Central memory CD8-positive, alpha-beta T cell (primary cell): ENCODE measurements around the gene ABHD10.

Experiments used
- ATAC-seq: fragments of 150-1000 bp; cut with Tn5 transposase; replicated peaks from 2 replicates; pipeline ENCODE4 v1.10.0; 2022; ENCODE audit warnings: mild to moderate bottlenecking, moderate FRiP score, moderate number of reproducible peaks; ENCODE audit not compliant: poor library complexity, severe bottlenecking; ENCODE audit errors: extremely low read depth
- DNase-seq, 2 donors: peaks; one replicate each; pipeline ENCODE4 v3.0.0; 2021; ENCODE audit warnings: low spot score in 2 of 2
- H3K27ac Mint-ChIP-seq: one replicate; pipeline ENCODE4 v1.8.0; 2022; ENCODE audit warnings: low read depth, mild to moderate bottlenecking, moderate library complexity, mixed read lengths
- H3K27me3 Mint-ChIP-seq: one replicate; pipeline ENCODE4 v1.8.0; 2022; ENCODE audit warnings: mixed read lengths
- H3K36me3 Mint-ChIP-seq: one replicate; pipeline ENCODE4 v1.8.0; 2022; ENCODE audit warnings: mild to moderate bottlenecking, moderate library complexity, mixed read lengths; ENCODE audit not compliant: insufficient read depth
- H3K4me1 Mint-ChIP-seq: one replicate; pipeline ENCODE4 v1.8.0; 2022; ENCODE audit warnings: mixed read lengths
- H3K4me3 Mint-ChIP-seq: one replicate; pipeline ENCODE4 v1.8.0; 2022; ENCODE audit warnings: mild to moderate bottlenecking, moderate library complexity, mixed read lengths
- H3K9me3 Mint-ChIP-seq: one replicate; pipeline ENCODE4 v1.8.0; 2022; ENCODE audit warnings: mixed read lengths

Gene ABHD10

DNA sequence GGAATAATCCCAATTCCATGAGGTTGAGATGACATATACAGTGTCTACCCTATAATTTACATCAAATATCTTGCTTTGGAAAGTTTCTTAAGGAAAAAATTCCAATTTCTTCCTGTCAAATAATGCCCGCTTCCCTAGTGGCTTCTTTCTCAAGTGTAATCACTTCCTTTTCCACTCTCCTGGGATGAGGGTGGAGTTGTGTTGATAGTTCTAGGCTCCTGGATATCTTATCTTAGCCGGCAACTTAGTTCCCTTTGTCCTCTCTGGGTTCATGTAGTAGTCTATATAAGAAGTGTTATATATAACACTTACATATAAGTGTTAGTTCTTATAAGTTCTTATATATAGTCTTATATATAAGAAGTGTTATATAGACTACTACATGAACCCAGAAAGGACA, 30.8 kb downstream of the ABHD10 start:
- Mint-ChIP-seq H3K9me3 (no peaks in the 10 kb centered on the region), H3K27ac (no peak overlapping the region), H3K27me3 (no peaks in the 10 kb centered on the region), H3K4me1 (peaks cover 9% of the 10 kb centered on the region), H3K4me3 (no peak overlapping the region), H3K36me3 (no peaks in the 10 kb centered on the region)
- ATAC-seq = no peak
- no peak for DNase-seq

DNA sequence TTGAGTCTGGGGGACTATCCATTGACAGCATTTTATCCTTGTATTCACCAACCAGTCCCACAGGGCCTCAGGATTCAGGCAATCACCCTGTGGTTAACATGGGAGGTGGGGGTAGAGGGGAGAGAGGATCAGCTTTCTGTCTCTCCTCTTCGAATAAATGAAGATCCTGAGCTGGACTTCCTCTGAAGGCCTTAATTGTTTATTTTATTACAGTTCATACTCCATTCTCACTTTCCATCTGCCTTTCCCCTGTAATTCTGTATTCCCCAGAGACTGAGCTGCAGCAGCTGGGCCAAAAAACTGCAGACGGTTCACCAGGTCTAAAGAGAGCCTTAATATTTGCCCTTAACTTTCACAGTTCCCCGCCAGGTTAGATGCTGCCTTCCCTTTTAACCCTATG, 31.8 kb downstream of the ABHD10 start:
- DNase-seq = no peak
- Mint-ChIP-seq H3K27me3 (no peaks in the 10 kb centered on the region), H3K27ac (no peak overlapping the region), H3K9me3 (no peaks in the 10 kb centered on the region), H3K4me1 (peaks cover 9% of the 10 kb centered on the region), H3K36me3 (no peaks in the 10 kb centered on the region), H3K4me3 (no peak overlapping the region)
- no peak for ATAC-seq

DNA sequence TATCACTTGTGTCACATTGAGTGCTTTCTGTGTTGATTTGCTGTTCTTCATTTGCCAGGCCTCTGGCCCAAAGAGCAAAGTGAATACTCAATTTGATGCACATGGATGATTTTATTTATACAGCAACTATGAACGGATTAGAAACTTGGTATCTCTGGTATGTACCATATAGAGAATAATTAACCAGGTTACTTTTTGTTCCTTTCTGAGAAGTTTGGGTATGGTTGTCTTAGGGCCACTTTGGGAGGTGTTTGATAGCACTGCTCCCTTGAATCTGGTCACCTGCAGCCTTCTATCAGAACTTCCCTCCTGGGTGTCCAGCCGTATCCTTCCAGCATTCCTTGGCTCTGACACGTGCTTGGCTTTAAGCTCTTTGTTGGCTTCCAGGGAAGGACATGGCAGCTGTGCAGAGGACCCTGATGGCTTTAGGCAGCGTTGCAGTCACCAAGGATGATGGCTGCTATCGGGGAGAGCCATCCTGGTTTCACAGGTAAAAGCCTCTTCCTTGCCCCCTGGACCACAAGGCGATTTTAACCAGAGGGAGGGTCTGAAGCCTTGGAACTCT, 32.6 kb downstream of the ABHD10 start:
- ATAC-seq = no peak
- Mint-ChIP-seq H3K36me3 (no peaks in the 10 kb centered on the region), H3K27me3 (no peaks in the 10 kb centered on the region), H3K4me3 (no peak overlapping the region), H3K4me1 (peaks cover 9% of the 10 kb centered on the region), H3K9me3 (no peaks in the 10 kb centered on the region), H3K27ac (no peak overlapping the region)
- no peak for DNase-seq

DNA sequence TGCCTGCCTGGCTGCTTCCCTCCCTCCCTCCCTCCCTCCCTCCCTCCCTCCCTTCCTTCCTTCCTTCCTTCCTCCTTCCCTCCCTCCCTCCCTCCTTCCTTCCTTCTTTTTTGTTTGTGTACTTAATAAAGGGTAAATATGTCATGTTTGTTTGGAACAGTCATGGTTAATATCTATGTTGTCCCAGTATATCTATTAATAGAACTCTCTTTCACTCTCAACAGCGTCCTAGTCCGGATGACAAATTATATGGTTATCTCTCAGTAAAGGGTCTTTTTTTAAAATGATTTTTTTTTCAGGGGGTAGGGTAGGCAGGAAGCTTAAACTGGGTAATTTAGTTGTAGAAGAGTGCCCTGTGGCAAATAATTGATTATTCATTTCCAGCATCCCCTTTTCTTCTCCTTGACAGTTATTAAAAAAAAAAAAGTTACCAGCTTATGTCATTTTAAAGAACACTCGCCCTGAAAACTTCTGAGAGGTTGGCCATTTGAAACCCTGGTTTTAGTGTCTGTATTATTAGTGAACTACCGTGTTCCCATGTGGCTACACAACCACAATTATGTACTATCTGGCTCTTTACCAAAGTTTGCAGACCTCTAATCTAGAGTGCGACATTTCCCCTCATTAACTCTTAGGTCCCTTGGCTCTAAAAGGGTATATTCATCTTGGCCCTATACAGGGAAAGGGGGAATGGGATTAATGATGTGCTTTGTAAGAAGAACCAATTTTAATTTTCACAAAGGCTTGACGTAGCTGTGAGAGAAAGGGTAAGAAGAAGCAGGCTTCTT, 33.6 kb downstream of the ABHD10 start:
- ATAC-seq (no peak), DNase-seq (no peak)
- Mint-ChIP-seq H3K9me3 (no peaks in the 10 kb centered on the region), H3K4me3 (no peak overlapping the region), H3K27me3 (no peaks in the 10 kb centered on the region), H3K4me1 (peaks cover 9% of the 10 kb centered on the region), H3K36me3 (no peaks in the 10 kb centered on the region), H3K27ac (no peak overlapping the region)

DNA sequence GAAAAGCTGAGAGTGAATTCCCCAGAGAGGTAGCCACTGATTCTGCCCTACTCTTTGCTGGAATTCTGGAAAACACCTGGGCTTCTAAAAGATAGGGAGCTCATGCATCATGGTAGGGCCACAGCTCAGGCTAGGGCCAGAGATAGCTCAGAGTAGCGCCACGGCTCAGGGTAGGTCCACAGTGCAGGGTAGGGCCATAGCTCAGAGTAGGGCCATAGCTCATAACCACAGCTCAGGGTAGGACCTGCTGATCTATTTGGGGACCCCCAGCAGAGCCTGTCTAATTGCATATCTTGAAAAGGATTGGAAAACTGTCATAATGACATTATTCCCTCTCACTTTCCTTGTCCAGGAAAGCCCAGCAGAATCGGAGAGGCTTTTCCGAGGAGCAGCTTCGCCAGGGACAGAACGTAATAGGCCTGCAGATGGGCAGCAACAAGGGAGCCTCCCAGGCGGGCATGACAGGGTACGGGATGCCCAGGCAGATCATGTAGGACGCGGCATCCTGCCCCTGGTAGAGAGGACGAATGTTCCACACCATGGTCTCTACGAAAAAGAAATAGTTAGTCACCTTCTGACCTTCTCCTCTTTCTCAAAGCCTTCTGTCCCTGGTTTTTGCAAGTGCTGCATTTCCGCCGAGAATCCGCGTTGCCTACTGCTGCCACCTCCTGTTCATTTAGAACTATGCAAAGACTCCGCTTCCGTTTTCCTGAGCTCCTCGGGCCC, 34.4 kb downstream of the ABHD10 start:
- Mint-ChIP-seq H3K4me1 (peaks cover 9% of the 10 kb centered on the region), H3K9me3 (no peaks in the 10 kb centered on the region)

DNA sequence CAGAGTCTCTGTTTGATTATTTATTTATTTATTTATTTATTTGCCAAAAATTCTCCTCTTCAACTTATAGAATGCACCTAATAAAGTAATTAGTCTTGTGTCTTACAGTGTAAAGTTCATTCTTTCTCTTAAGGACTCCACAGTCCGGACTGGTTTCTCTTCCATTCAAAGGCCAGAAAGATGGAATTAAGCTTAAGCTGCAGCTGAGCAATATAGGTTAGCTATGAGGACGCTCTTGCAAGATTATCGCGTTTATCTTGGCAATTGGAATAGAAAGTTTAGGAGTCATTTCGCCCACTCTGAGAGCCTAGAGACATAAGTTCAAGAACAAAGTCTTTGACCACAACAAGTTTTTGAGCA, 34.9 kb downstream of the ABHD10 start:
- Mint-ChIP-seq H3K4me1 (peaks cover 9% of the 10 kb centered on the region), H3K27ac (no peak overlapping the region), H3K4me3 (no peak overlapping the region), H3K27me3 (no peaks in the 10 kb centered on the region), H3K36me3 (no peaks in the 10 kb centered on the region), H3K9me3 (no peaks in the 10 kb centered on the region)
- DNase-seq = no peak
- ATAC-seq = no peak

More for the DNA sequence above, 34.4 kb downstream of the ABHD10 start:
- Mint-ChIP-seq H3K4me3 (no peak overlapping the region), H3K27me3 (no peaks in the 10 kb centered on the region), H3K27ac (no peak overlapping the region), H3K36me3 (no peaks in the 10 kb centered on the region)
- ATAC-seq (peak; percentile 70), DNase-seq (peak; percentile 21 to 23)

DNA sequence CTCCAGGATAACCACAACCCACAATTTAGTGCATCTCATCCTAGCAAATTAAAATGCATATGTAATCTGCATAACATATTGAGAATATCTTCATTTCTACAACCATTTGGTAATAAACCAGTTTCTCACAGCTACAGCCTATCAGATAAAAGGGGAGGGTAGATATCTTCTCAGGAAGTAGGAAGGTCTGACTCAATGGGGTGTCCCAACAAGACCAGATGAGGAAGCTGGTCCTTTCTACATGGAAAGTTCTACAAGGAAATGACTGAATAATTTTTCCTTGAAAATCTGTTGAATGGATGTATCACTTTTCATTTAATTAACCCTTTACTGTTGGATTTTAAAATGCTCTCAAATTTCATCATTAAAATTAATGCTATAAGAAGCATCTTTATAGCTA, 38.3 kb downstream of the ABHD10 start:
- no peaks in the 10 kb centered on the region for H3K36me3 Mint-ChIP-seq
- DNase-seq (no peak), ATAC-seq (no peak)
- H3K9me3 Mint-ChIP-seq = no peaks in the 10 kb centered on the region
- H3K27ac Mint-ChIP-seq = no peak overlapping the region
- H3K27me3 Mint-ChIP-seq = no peaks in the 10 kb centered on the region
- no peak overlapping the region for H3K4me3 Mint-ChIP-seq
- peaks cover 9% of the 10 kb centered on the region for H3K4me1 Mint-ChIP-seq

DNA sequence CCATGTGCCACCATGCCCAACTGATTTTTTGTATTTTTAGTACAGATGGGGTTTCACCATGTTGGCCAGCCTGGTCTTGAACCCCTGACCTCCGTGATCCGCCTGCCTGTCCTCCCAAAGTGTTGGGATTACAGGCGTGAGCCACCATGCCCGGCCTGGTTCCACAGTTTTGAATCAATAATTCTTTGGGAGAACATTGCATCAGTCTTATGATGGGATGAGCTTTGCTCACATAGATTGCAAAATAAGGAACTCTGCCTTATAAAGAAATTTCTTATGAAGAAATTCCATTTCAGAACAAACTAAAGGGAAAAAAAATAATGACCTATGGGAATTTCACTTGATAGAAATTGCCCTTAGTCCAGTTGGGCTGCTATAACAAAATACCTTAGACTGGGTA, 39.9 kb downstream of the ABHD10 start:
- Mint-ChIP-seq H3K27me3 (no peaks in the 10 kb centered on the region), H3K4me3 (no peak overlapping the region)
- no peak for ATAC-seq

DNA sequence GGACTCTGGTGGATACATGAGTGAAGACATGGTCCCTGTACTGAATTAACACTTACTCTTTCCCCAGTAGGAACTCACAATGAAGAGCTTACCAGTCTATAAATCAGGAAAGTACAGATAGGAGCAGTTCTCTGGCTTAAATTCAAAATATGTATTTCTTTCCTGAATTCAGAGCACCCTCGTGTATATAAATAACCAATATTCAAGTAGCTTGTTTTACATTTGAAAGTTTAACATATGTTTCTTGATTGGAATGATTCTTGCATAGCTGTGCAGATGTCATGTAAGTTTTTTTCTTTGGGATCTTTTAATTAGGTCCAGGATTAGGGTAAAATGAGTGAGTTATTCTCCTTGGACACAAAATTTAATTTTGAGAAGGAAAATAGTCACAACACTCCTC, 40.9 kb downstream of the ABHD10 start:
- no peak overlapping the region for H3K4me3 Mint-ChIP-seq
- no peaks in the 10 kb centered on the region for H3K27me3 Mint-ChIP-seq
- no peaks in the 10 kb centered on the region for H3K36me3 Mint-ChIP-seq
- no peak for ATAC-seq
- no peak overlapping the region for H3K27ac Mint-ChIP-seq
- no peak for DNase-seq
- no peaks in the 10 kb centered on the region for H3K9me3 Mint-ChIP-seq
- no peaks in the 10 kb centered on the region for H3K4me1 Mint-ChIP-seq

More for the DNA sequence above, 39.9 kb downstream of the ABHD10 start:
- Mint-ChIP-seq H3K27ac (no peak overlapping the region), H3K9me3 (no peaks in the 10 kb centered on the region), H3K4me1 (peaks cover 6% of the 10 kb centered on the region), H3K36me3 (no peaks in the 10 kb centered on the region)
- DNase-seq = no peak

DNA sequence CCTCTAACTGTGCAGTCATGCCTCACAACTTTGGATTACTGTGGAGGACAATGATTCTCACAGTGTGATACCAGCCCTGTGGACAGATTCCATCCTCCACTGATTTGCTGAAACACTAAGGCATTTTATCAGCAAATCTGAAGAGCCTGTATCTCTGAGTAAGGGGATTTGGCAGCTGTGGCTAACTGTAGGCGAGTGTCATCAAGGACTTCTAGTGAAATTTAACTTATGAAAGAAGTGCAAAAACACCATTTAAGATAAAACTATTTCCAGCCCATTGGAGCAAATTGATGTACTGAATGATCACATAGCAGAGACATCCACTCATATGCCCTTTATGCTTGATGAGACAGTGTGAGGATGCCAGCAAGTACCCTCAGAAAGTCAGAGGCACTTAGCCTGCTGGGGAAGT, 41.9 kb downstream of the ABHD10 start:
- Mint-ChIP-seq H3K4me1 (no peaks in the 10 kb centered on the region), H3K27ac (no peak overlapping the region), H3K9me3 (no peaks in the 10 kb centered on the region), H3K36me3 (no peaks in the 10 kb centered on the region), H3K4me3 (no peak overlapping the region), H3K27me3 (no peaks in the 10 kb centered on the region)
- no peak for DNase-seq
- ATAC-seq = no peak

DNA sequence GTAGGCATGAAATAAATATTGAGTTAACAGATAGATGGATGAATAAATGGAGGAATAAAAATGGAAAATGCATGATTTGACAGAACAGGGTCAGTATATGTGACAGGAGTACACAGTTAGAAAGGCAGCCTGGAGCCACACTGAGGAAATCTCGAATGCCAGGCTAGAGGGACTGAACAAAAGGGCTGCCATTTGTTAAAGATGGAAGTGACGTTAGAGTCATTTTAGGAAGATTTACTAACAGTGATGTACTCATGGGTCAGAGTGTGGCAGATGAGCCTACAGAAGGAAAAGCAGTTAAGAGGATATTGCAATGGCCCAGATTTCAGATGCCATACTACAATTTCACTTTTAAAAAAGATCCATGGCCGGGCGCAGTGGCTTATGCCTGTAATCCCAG, 48.3 kb downstream of the ABHD10 start:
- no peak for ATAC-seq
- Mint-ChIP-seq H3K27ac (no peak overlapping the region), H3K9me3 (no peaks in the 10 kb centered on the region), H3K36me3 (no peaks in the 10 kb centered on the region), H3K4me1 (no peaks in the 10 kb centered on the region), H3K27me3 (peaks cover under 1% of the 10 kb centered on the region), H3K4me3 (no peak overlapping the region)
- DNase-seq = no peak

DNA sequence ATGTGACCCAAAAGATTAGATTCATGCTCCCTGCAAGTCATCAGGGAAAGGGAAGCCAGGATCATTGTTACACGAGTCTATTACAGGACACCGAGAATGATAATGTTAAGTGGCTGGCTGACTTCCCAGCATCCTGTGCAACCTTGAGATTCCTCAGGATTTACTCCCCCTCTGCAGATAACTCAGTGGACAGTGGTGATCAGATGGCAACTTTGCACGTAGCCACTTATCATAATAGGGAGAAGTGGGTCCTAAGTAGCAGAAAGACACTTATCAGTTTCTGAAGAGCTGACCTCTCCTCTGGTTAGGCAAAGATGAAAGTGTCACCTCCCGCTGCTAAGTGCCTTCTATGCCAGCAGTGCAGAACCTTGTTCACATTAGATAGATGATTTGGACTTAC, 49.0 kb downstream of the ABHD10 start:
- Mint-ChIP-seq H3K4me3 (no peak overlapping the region), H3K9me3 (no peaks in the 10 kb centered on the region), H3K4me1 (no peaks in the 10 kb centered on the region), H3K27me3 (peaks cover 8% of the 10 kb centered on the region), H3K27ac (no peak overlapping the region), H3K36me3 (no peaks in the 10 kb centered on the region)
- no peak for ATAC-seq
- no peak for DNase-seq

DNA sequence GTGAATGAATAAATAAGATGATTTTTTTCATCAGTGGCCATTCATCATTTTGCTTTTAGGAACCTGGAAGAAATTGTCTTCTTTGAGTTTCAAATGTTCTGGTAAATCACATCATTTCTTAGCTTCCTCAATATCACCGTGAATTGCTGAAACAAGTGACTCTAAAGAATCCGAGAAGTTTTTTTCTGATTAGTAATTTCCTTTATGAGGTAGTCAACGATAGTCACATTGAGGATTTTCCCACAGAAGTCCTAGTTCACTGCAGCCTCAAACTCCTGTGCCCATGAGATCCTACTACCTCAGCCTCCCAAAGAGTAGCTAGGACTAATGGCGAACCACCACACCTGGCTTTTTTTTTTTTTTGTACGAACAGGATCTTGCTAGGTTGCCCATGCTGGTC, 52.1 kb downstream of the ABHD10 start:
- Mint-ChIP-seq H3K27ac (no peak overlapping the region), H3K36me3 (no peaks in the 10 kb centered on the region), H3K27me3 (peaks cover 11% of the 10 kb centered on the region), H3K4me3 (no peak overlapping the region), H3K4me1 (no peaks in the 10 kb centered on the region), H3K9me3 (no peaks in the 10 kb centered on the region)
- ATAC-seq (no peak), DNase-seq (no peak)
